K562 (cell line): Measurements from ENCODE around the gene IL26. TPM values are rescaled to one million over a fixed set of nuclear protein-coding genes. Genes with fewer than 3 reads are reported as not detected.

Experiments used
- CUX1 ChIP-seq: fragments of 200-800 bp; sonication (Bioruptor generic); IDR thresholded peaks from 2 replicates; pipeline ENCODE4 v1.6.1; 2016; ENCODE audit warnings: missing genetic modification characterization, missing compliant biosample characterization
- ELF2 ChIP-seq: fragments of 250-450 bp; sonication (Bioruptor Pico); IDR thresholded peaks from 2 replicates; pipeline ENCODE4 v1.5.0; 2021; ENCODE audit warnings: mild to moderate bottlenecking
- ELF4 ChIP-seq: fragments of 450-650 bp; formaldehyde crosslinking; IDR thresholded peaks from 2 replicates; pipeline ENCODE4 v1.4.0; 2022; ENCODE audit warnings: missing genetic modification characterization
- EP400 ChIP-seq: fragments of 450-650 bp; IDR thresholded peaks from 2 replicates; pipeline ENCODE4 v1.6.1; 2017; ENCODE audit warnings: antibody characterized with exemption, mild to moderate bottlenecking, moderate library complexity
- HMG20B ChIP-seq: fragments of 250-450 bp; sonication (Bioruptor Pico); IDR thresholded peaks from 2 replicates; pipeline ENCODE4 v1.5.0; 2021; ENCODE audit warnings: mild to moderate bottlenecking
- NFIX ChIP-seq: fragments of 250-450 bp; sonication (Bioruptor Pico); IDR thresholded peaks from 2 replicates; pipeline ENCODE4 v1.4.0; 2020; ENCODE audit warnings: low read depth, mild to moderate bottlenecking, moderate library complexity
- POLR2B ChIP-seq: fragments of 450-650 bp; IDR thresholded peaks from 2 replicates; pipeline ENCODE4 v1.6.1; 2018; ENCODE audit warnings: low read depth; ENCODE audit not compliant: partially characterized antibody
- SUPT5H ChIP-seq: fragments of 450-650 bp; IDR thresholded peaks from 2 replicates; pipeline ENCODE4 v1.6.1; 2016
- ZBTB40 ChIP-seq, 2 experiments: fragments of 450-650 bp in 1 of 2; sonication (generic) in 1 of 2; formaldehyde crosslinking in 1 of 2; IDR thresholded peaks; 2 replicates each; pipeline versions ENCODE4 v1.7.1 to v1.9.0; 2016 to 2022; ENCODE audit warnings: inconsistent platforms in 1 of 2, mild to moderate bottlenecking in 1 of 2, missing genetic modification reagents in 1 of 2
- ZNF184 ChIP-seq: sonication (generic); formaldehyde crosslinking; IDR thresholded peaks from 2 replicates; pipeline ENCODE4 v1.5.0; 2020; ENCODE audit warnings: missing genetic modification reagents
- ZNF24 ChIP-seq: fragments of 450-650 bp; IDR thresholded peaks from 2 replicates; pipeline ENCODE4 v1.6.1; 2016
- ZNF695 ChIP-seq: fragments of 450-650 bp; formaldehyde crosslinking; IDR thresholded peaks from 2 replicates; pipeline ENCODE4 v1.4.0; 2020; ENCODE audit warnings: mild to moderate bottlenecking, moderate library complexity
- polyA plus RNA-seq, 8 experiments: library from polyadenylated mRNA; depleted of rRNA in 4 of 8; stranded (reverse) in 5 of 8; unstranded in 3 of 8; fragments of >200 nt; fragmentation: Nextera tagmentation in 2 of 8; fragmentation: Illumina TruSeq in 1 of 8; extraction: Ambion mirVana in 2 of 8; extraction: Trizol in 1 of 8; gene quantifications; 2 replicates each; pipeline versions ENCODE4 v1.2.1 to v1.2.3, GENCODE V29; 2011 to 2014; ENCODE audit warnings: inconsistent platforms in 1 of 8, missing spikeins in 1 of 8
- total RNA-seq, 7 experiments: library from RNA; depleted of rRNA in 6 of 7; stranded (reverse); fragments of >200 nt in 6 of 7; fragmentation: Illumina TruSeq in 2 of 7; extraction: Trizol in 2 of 7; gene quantifications; 2 replicates each; pipeline versions ENCODE4 v1.2.1 to v1.2.3, GENCODE V29; 2011 to 2021; ENCODE audit warnings: low replicate concordance in 1 of 7

IL26 gene
- total and polyA plus RNA-seq, 9 of the 15 experiments (the other 6 are each of a cell fraction or from before 2014, with no cell fraction given) = not detected

GRCh38 chr12:68236421-68237059, 10.9 kb upstream of the IL26 start (continued):
- TF ChIP-seq CUX1 (CRISPR knock-in tag) (no peak), NFIX (CRISPR knock-in tag) (no peak), ELF2 (CRISPR knock-in tag) (no peak), HMG20B (CRISPR knock-in tag) (no peak), SUPT5H (no peak), POLR2B (no peak), ZNF24 (no peak), EP400 (no peak), ZBTB40 (IDR thresholded peaks at IDR 0.05) (peak; percentile 57), ZBTB40 (CRISPR knock-in tag; IDR thresholded peaks at IDR 0.05) (no peak), ZNF695 (CRISPR knock-in tag) (no peak), ELF4 (no peak), ZNF184 (no peak)
